Neural cell (in vitro differentiated cells): ENCODE measurements around the gene SIX2. TPM values are rescaled to one million over a fixed set of nuclear protein-coding genes. Genes with fewer than 3 reads are reported as not detected.

ENCODE experiments used
- H2AFZ ChIP-seq: fragments of 200-600, 300-800 bp; sonication (generic), shearing (Covaris generic); 2 replicates; pipeline ENCODE4 v1.6.0; 2014; ENCODE audit warnings: low read depth, mild to moderate bottlenecking, antibody characterized with exemption, low read length, moderate library complexity
- H3F3A ChIP-seq: fragments of 200-600 bp; shearing (Covaris generic); 2 replicates; pipeline ENCODE4 v1.6.1; 2016; ENCODE audit warnings: mild to moderate bottlenecking, moderate library complexity, mixed read lengths, antibody characterized with exemption, low read length; ENCODE audit not compliant: insufficient read depth, poor library complexity, severe bottlenecking
- H3K27ac ChIP-seq: fragments of 200-600, 300-800 bp; sonication (generic), shearing (Covaris generic); 2 replicates; pipeline ENCODE4 v1.5.1; 2014; ENCODE audit warnings: mild to moderate bottlenecking, low read length, moderate library complexity
- H3K27me3 ChIP-seq: fragments of 300-800, 200-600 bp; sonication (generic), shearing (Covaris generic); 2 replicates; pipeline ENCODE4 v1.6.0; 2014; ENCODE audit warnings: mild to moderate bottlenecking, low read depth, low read length, moderate library complexity; ENCODE audit not compliant: insufficient read depth
- H3K36me3 ChIP-seq: fragments of 300-800, 200-600 bp; sonication (generic), shearing (Covaris generic); 2 replicates; pipeline ENCODE4 v1.5.1; 2014; ENCODE audit warnings: mild to moderate bottlenecking, antibody characterized with exemption, low read length, moderate library complexity; ENCODE audit not compliant: insufficient read depth
- H3K4me2 ChIP-seq: fragments of 300-800, 200-600 bp; sonication (generic), shearing (Covaris generic); 2 replicates; pipeline ENCODE4 v1.6.0; 2014; ENCODE audit warnings: mild to moderate bottlenecking, low read length
- H3K4me3 ChIP-seq: fragments of 300-800, 200-600 bp; sonication (generic), shearing (Covaris generic); 2 replicates; pipeline ENCODE4 v1.5.1; 2014; ENCODE audit warnings: mild to moderate bottlenecking, low read length, moderate library complexity
- H3K79me2 ChIP-seq: fragments of 200-600 bp; shearing (Covaris generic); replicated peaks from 2 replicates; pipeline ENCODE4 v1.6.0; 2014; ENCODE audit warnings: mild to moderate bottlenecking, low read length, moderate library complexity; ENCODE audit not compliant: insufficient read depth
- H3K9ac ChIP-seq: fragments of 300-800, 200-600 bp; sonication (generic), shearing (Covaris generic); 2 replicates; pipeline ENCODE4 v1.6.1; 2016; ENCODE audit warnings: mild to moderate bottlenecking, low read length, mixed read lengths
- H3K9me2 ChIP-seq: fragments of 200-600 bp; shearing (Covaris generic); 2 replicates; pipeline ENCODE4 v1.6.1; 2016; ENCODE audit warnings: mild to moderate bottlenecking, low read length, mixed read lengths; ENCODE audit not compliant: insufficient read depth
- H3K9me3 ChIP-seq: fragments of 200-600, 300-800 bp; sonication (generic), shearing (Covaris generic); 2 replicates; pipeline ENCODE4 v1.6.1; 2016; ENCODE audit warnings: mild to moderate bottlenecking, mixed run types, low read length, moderate library complexity, mixed read lengths
- H4K20me1 ChIP-seq: fragments of 200-600 bp; shearing (Covaris generic); 2 replicates; pipeline ENCODE4 v1.6.1; 2016; ENCODE audit warnings: mild to moderate bottlenecking, mixed run types; ENCODE audit not compliant: insufficient read depth
- CTCF ChIP-seq: fragments of 450-650 bp; IDR thresholded peaks from 2 replicates; pipeline ENCODE4 v1.5.1; 2014; ENCODE audit warnings: antibody characterized with exemption, mild to moderate bottlenecking, moderate library complexity; ENCODE audit not compliant: poor library complexity, severe bottlenecking
- EP300 ChIP-seq: fragments of 450-650 bp; conservative IDR thresholded peaks from 2 replicates; pipeline ENCODE4 v1.6.1; 2014; ENCODE audit warnings: antibody characterized with exemption, mild to moderate bottlenecking, moderate library complexity; ENCODE audit not compliant: poor library complexity, severe bottlenecking
- EZH2 ChIP-seq: fragments of 200-600, 300-800 bp; shearing (Covaris generic), sonication (generic); IDR thresholded peaks from 2 replicates; pipeline ENCODE4 v1.6.1; 2014; ENCODE audit warnings: antibody characterized with exemption, low read length, borderline replicate concordance, mild to moderate bottlenecking; ENCODE audit not compliant: insufficient read depth, poor library complexity, severe bottlenecking
- MXI1 ChIP-seq: fragments of 450-650 bp; conservative IDR thresholded peaks from 2 replicates; pipeline ENCODE4 v1.6.1; 2014; ENCODE audit warnings: antibody characterized with exemption, mild to moderate bottlenecking; ENCODE audit not compliant: poor library complexity, severe bottlenecking
- POLR2AphosphoS5 ChIP-seq: IDR thresholded peaks from 2 replicates; pipeline ENCODE4 v1.6.1; 2012
- RAD21 ChIP-seq: fragments of 450-650 bp; conservative IDR thresholded peaks from 2 replicates; pipeline ENCODE4 v1.6.1; 2014; ENCODE audit warnings: antibody characterized with exemption, mild to moderate bottlenecking, moderate library complexity
- REST ChIP-seq: IDR thresholded peaks from 2 replicates; pipeline ENCODE4 v1.6.1; 2012; ENCODE audit warnings: borderline replicate concordance
- SMC3 ChIP-seq: fragments of 450-650 bp; conservative IDR thresholded peaks from 2 replicates; pipeline ENCODE4 v1.6.1; 2014; ENCODE audit warnings: antibody characterized with exemption, mild to moderate bottlenecking, moderate library complexity; ENCODE audit not compliant: poor library complexity
- TAF1 ChIP-seq: IDR thresholded peaks from 2 replicates; pipeline ENCODE4 v1.6.1; 2012; ENCODE audit warnings: low read depth
- polyA plus RNA-seq: library from polyadenylated mRNA; depleted of rRNA; stranded (reverse); fragments of >200 nt; gene quantifications from 2 replicates; pipeline ENCODE4 v1.2.3, GENCODE V29; 2014

The SIX2 gene
- polyA plus RNA-seq, 1 donor from 2014 or later, result 0.16 TPM

- TF ChIP-seq RAD21 (no peak), TAF1 (no peak), POLR2AphosphoS5 (no peak), REST (no peak), MXI1 (no peak), EZH2 (no peak), CTCF (no peak), SMC3 (no peak), EP300 (no peak)
- Histone ChIP-seq H3F3A (no peaks in the 10 kb centered on the region), H2AFZ (no peak overlapping the region), H3K36me3 (no peaks in the 10 kb centered on the region), H3K4me2 (no peak overlapping the region), H3K27me3 (no peaks in the 10 kb centered on the region), H3K79me2 (no peaks in the 10 kb centered on the region), H4K20me1 (no peaks in the 10 kb centered on the region), H3K27ac (no peak overlapping the region), H3K4me3 (no peak overlapping the region), H3K9me3 (no peaks in the 10 kb centered on the region), H3K9ac (no peak overlapping the region), H3K9me2 (no peaks in the 10 kb centered on the region)
Measured at GRCh38 chr2:45028276-45028675, 19.0 kb upstream of the SIX2 start.

- Histone ChIP-seq H3K9me3 (no peaks in the 10 kb centered on the region), H3K79me2 (no peaks in the 10 kb centered on the region), H3K27ac (no peak overlapping the region), H4K20me1 (no peaks in the 10 kb centered on the region), H3K27me3 (no peaks in the 10 kb centered on the region), H3K36me3 (no peaks in the 10 kb centered on the region), H2AFZ (no peak overlapping the region), H3K4me2 (no peak overlapping the region), H3K9ac (no peak overlapping the region), H3K9me2 (no peaks in the 10 kb centered on the region), H3F3A (no peaks in the 10 kb centered on the region), H3K4me3 (no peak overlapping the region)
- TF ChIP-seq RAD21 (no peak), EZH2 (no peak), POLR2AphosphoS5 (no peak), CTCF (no peak), EP300 (no peak), MXI1 (no peak), REST (no peak), SMC3 (no peak), TAF1 (no peak)
Measured at GRCh38 chr2:45026924-45027450, 17.7 kb upstream of the SIX2 start.
